NCI-H69 (cell line): Measurements from ENCODE around the gene PPP4R2.

Source experiments
- DNase-seq: peaks from one replicate; lab custom pipeline; 2025; lab: John Stamatoyannopoulos, UW

PPP4R2 gene

GRCh38 chr3:73069775-73070444, 73.3 kb downstream of the PPP4R2 start:
- DNase-seq = no peak

- DNase-seq = no peak
Measured at GRCh38 chr3:73070675-73071575, 74.3 kb downstream of the PPP4R2 start.

- no peak for DNase-seq
Measured at GRCh38 chr3:73071952-73072351, 75.3 kb downstream of the PPP4R2 start.

- DNase-seq = no peak
Measured at GRCh38 chr3:73072634-73073033, 76.0 kb downstream of the PPP4R2 start.

GRCh38 chr3:73073091-73073707, 76.6 kb downstream of the PPP4R2 start:
- no peak for DNase-seq

GRCh38 chr3:73074781-73075180, 78.2 kb downstream of the PPP4R2 start:
- DNase-seq = no peak

GRCh38 chr3:73080216-73080966, 83.8 kb downstream of the PPP4R2 start:
- peak; percentile 6 for DNase-seq

- no peak for DNase-seq
Measured at GRCh38 chr3:73081140-73081539, 84.5 kb downstream of the PPP4R2 start.

GRCh38 chr3:73084170-73084569, 87.6 kb downstream of the PPP4R2 start:
- no peak for DNase-seq

GRCh38 chr3:73086071-73086494, 89.5 kb downstream of the PPP4R2 start:
- DNase-seq = peak; percentile 49

- peak; percentile 6 for DNase-seq
Measured at GRCh38 chr3:73094129-73094528, 97.5 kb downstream of the PPP4R2 start.

GRCh38 chr3:73094951-73095350, 98.3 kb downstream of the PPP4R2 start:
- DNase-seq = peak; percentile 46

GRCh38 chr3:73096169-73096568, 99.6 kb downstream of the PPP4R2 start:
- DNase-seq = no peak

- DNase-seq = no peak
Measured at GRCh38 chr3:73098026-73098425, 101.4 kb downstream of the PPP4R2 start.

- peak; percentile 15 for DNase-seq
Measured at GRCh38 chr3:73098873-73099272, 102.3 kb downstream of the PPP4R2 start.

GRCh38 chr3:73100741-73101559, 104.3 kb downstream of the PPP4R2 start:
- DNase-seq = peak; percentile 83

- peak; percentile 27 for DNase-seq
Measured at GRCh38 chr3:73101881-73102280, 105.3 kb downstream of the PPP4R2 start.

GRCh38 chr3:73107215-73107614, 110.6 kb downstream of the PPP4R2 start:
- no peak for DNase-seq

- peak; percentile 44 for DNase-seq
Measured at GRCh38 chr3:73107676-73108187, 111.1 kb downstream of the PPP4R2 start.

- DNase-seq = no peak
Measured at GRCh38 chr3:73108750-73109149, 112.1 kb downstream of the PPP4R2 start.

GRCh38 chr3:73110530-73110929, 113.9 kb downstream of the PPP4R2 start:
- DNase-seq = no peak
